SK-N-SH (cell line): Measurements from ENCODE around the gene NR1H4. TPM values are rescaled to one million over a fixed set of nuclear protein-coding genes. Genes with fewer than 3 reads are reported as not detected.

Experiments used
- CTCF ChIA-PET: fragments of 300-600, 350-600 bp; formaldehyde crosslinking; extraction: SDS; loops from one replicate; lab custom pipeline; 2021; lab: Yijun Ruan, JAX
- POLR2A ChIA-PET: fragments of 350-600 bp; sonication (Branson Sonifier 250); formaldehyde crosslinking; extraction: SDS; loops from one replicate; lab custom pipeline; 2020; ENCODE audit warnings: antibody characterized with exemption, inconsistent platforms; lab: Yijun Ruan, JAX
- DNase-seq: peaks from one replicate; pipeline ENCODE4 v3.0.0; 2012
- H2AFZ ChIP-seq: fragments of 200-600 bp; sonication (generic); 2 replicates; pipeline ENCODE4 v1.8.1; 2016; ENCODE audit warnings: antibody characterized with exemption, mild to moderate bottlenecking, low read depth
- H3F3A ChIP-seq: fragments of 200-600 bp; sonication (generic); replicated peaks from 2 replicates; pipeline ENCODE3; 2016; ENCODE audit warnings: antibody characterized with exemption, mild to moderate bottlenecking; ENCODE audit not compliant: insufficient read depth
- H3K27ac ChIP-seq, 2 experiments: fragments of 200-500 bp in 1 of 2; fragments of 200-600 bp in 1 of 2; sonication (Bioruptor generic) in 1 of 2; sonication (generic), shearing (Covaris generic) in 1 of 2; 2 replicates each; pipeline versions ENCODE4 v1.5.1 to v1.6.1; 2014 to 2016; ENCODE audit warnings: low read depth in 2 of 2, inconsistent platforms in 1 of 2, low read length in 1 of 2, mild to moderate bottlenecking in 1 of 2, mixed read lengths in 1 of 2
- H3K27me3 ChIP-seq: fragments of 200-600 bp; sonication (generic), shearing (Covaris generic); 2 replicates; pipeline ENCODE4 v1.6.1; 2016; ENCODE audit warnings: mixed run types; ENCODE audit not compliant: insufficient read depth
- H3K36me3 ChIP-seq, 2 experiments: fragments of 200-500 bp in 1 of 2; fragments of 200-600 bp in 1 of 2; sonication (Bioruptor generic) in 1 of 2; sonication (generic) in 1 of 2; replicated peaks in 1 of 2; 2 replicates each; pipeline versions ENCODE3 to v1.5.1; 2014 to 2016; ENCODE audit warnings: low read length in 1 of 2, mild to moderate bottlenecking in 1 of 2; ENCODE audit not compliant: insufficient read depth in 2 of 2, control insufficient read depth in 1 of 2
- H3K4me1 ChIP-seq, 2 experiments: fragments of 200-500 bp in 1 of 2; fragments of 200-600 bp in 1 of 2; sonication (Bioruptor generic) in 1 of 2; sonication (generic), shearing (Covaris generic) in 1 of 2; 2 replicates each; pipeline versions ENCODE4 v1.5.1 to v1.6.1; 2014 to 2016; ENCODE audit warnings: low read depth in 1 of 2, low read length in 1 of 2, mixed run types in 1 of 2; ENCODE audit not compliant: insufficient read depth in 2 of 2, control insufficient read depth in 1 of 2
- H3K4me2 ChIP-seq: fragments of 200-600 bp; sonication (generic), shearing (Covaris generic); 2 replicates; pipeline ENCODE4 v1.6.1; 2017; ENCODE audit warnings: mixed run types
- H3K4me3 ChIP-seq, 2 experiments: fragments of 200-500 bp in 1 of 2; fragments of 200-600 bp in 1 of 2; sonication (Bioruptor generic) in 1 of 2; sonication (generic), shearing (Covaris generic) in 1 of 2; 2 replicates each; pipeline versions ENCODE4 v1.5.1 to v1.8.1; 2014 to 2016; ENCODE audit warnings: low read depth in 2 of 2, inconsistent platforms in 1 of 2, low read length in 1 of 2, mild to moderate bottlenecking in 1 of 2, mixed read lengths in 1 of 2, moderate library complexity in 1 of 2
- H3K79me2 ChIP-seq: fragments of 200-600 bp; sonication (generic); 2 replicates; pipeline ENCODE4 v1.8.1; 2017; ENCODE audit warnings: mild to moderate bottlenecking; ENCODE audit not compliant: insufficient read depth
- H3K9ac ChIP-seq: fragments of 200-600 bp; sonication (generic); 2 replicates; pipeline ENCODE4 v1.6.1; 2017; ENCODE audit warnings: mixed run types
- H3K9me2 ChIP-seq: fragments of 200-600 bp; sonication (generic); 2 replicates; pipeline ENCODE4 v1.6.1; 2017; ENCODE audit warnings: mixed run types
- H3K9me3 ChIP-seq: fragments of 200-600 bp; sonication (generic); 2 replicates; pipeline ENCODE4 v1.6.1; 2017; ENCODE audit warnings: mixed run types, mild to moderate bottlenecking, moderate library complexity
- H4K20me1 ChIP-seq: fragments of 200-600 bp; sonication (generic); 2 replicates; pipeline ENCODE4 v1.6.1; 2017; ENCODE audit warnings: mild to moderate bottlenecking, mixed run types; ENCODE audit not compliant: insufficient read depth
- FOSL2 ChIP-seq: IDR thresholded peaks from 2 replicates; pipeline ENCODE4 v1.4.0; 2012; ENCODE audit warnings: low read depth, mild to moderate bottlenecking, moderate library complexity, borderline replicate concordance
- FOXJ3 ChIP-seq: sonication (generic); formaldehyde crosslinking; IDR thresholded peaks from 2 replicates; pipeline ENCODE4 v1.5.1; 2020; ENCODE audit warnings: mild to moderate bottlenecking, missing genetic modification reagents
- FOXM1 ChIP-seq: IDR thresholded peaks from 2 replicates; pipeline ENCODE4 v1.4.0; 2012; ENCODE audit warnings: low read depth, mild to moderate bottlenecking
- MEF2A ChIP-seq: IDR thresholded peaks from 2 replicates; pipeline ENCODE4 v1.4.0; 2012; ENCODE audit warnings: low read depth, borderline replicate concordance
- NRF1 ChIP-seq: IDR thresholded peaks from 2 replicates; pipeline ENCODE4 v1.6.1; 2012; ENCODE audit warnings: low read depth, mild to moderate bottlenecking, low read length
- SIN3A ChIP-seq: IDR thresholded peaks from 2 replicates; pipeline ENCODE4 v1.6.1; 2012; ENCODE audit warnings: low read depth, mild to moderate bottlenecking, low read length, moderate library complexity, borderline replicate concordance
- TAF1 ChIP-seq: IDR thresholded peaks from 2 replicates; pipeline ENCODE4 v1.6.1; 2012; ENCODE audit warnings: low read depth, mild to moderate bottlenecking, low read length, moderate library complexity, borderline replicate concordance
- TCF12 ChIP-seq: IDR thresholded peaks from 2 replicates; pipeline ENCODE4 v1.4.0; 2012
- USF2 ChIP-seq: fragments of 150-350 bp; IDR thresholded peaks from 2 replicates; pipeline ENCODE4 v1.6.1; 2017; ENCODE audit warnings: antibody characterized with exemption, low read length, low read depth, borderline replicate concordance
- ZBTB33 ChIP-seq: IDR thresholded peaks from 2 replicates; pipeline ENCODE4 v1.4.0; 2012; ENCODE audit warnings: low read depth, borderline replicate concordance
- WGBS: methylation state at CpG from one replicate; pipeline ENCODE4 v1.1.6; 2017; ENCODE audit warnings: low lambda C conversion rate; 5-methylcytosine and 5-hydroxymethylcytosine counted together
- polyA plus RNA-seq, 3 experiments: library from polyadenylated mRNA; depleted of rRNA; stranded (reverse); fragments of >200 nt; gene quantifications; 2 replicates each; pipeline ENCODE4 v1.2.3, GENCODE V29; 2012

Gene NR1H4
- polyA plus RNA-seq, 1 of the 3 experiments (the other 2 are of a cell fraction): not detected

- Histone ChIP-seq H3K4me2 (no peak overlapping the region), H3K79me2 (no peaks in the 10 kb centered on the region), H3K9me2 (no peaks in the 10 kb centered on the region), H4K20me1 (no peaks in the 10 kb centered on the region), H3K4me3 (no peak overlapping the region), H3K27me3 (no peaks in the 10 kb centered on the region; the same call in 1 of the 2 replicates), H3K36me3 (no peaks in the 10 kb centered on the region), H3K4me1 (no peaks in the 10 kb centered on the region), H3K27ac (no peak overlapping the region), H3K9ac (no peak overlapping the region), H3K9me3 (no peaks in the 10 kb centered on the region), H2AFZ (no peak overlapping the region), H3F3A (no peaks in the 10 kb centered on the region)
- CTCF ChIA-PET: interaction anchor here (1.0 kb wide), 1 partner anchor 14 kb away, joined by 3 read pairs; no protein-coding TSS in a partner anchor
- 47% methylated on average over 3 of the region's 3 CpGs for WGBS
- no peak for TF ChIP-seq FOXM1
- no peak for TF ChIP-seq NRF1
- TF ChIP-seq FOXJ3 (CRISPR knock-in tag): no peak
- TF ChIP-seq TAF1: no peak
- no peak for TF ChIP-seq MEF2A
- POLR2A ChIA-PET: no interaction called here
- no peak for DNase-seq
Measured at GRCh38 chr12:100489251-100489820, 15.7 kb downstream of the NR1H4 start.

GRCh38 chr12:100490056-100490455 is 16.4 kb downstream of the NR1H4 start:
- POLR2A ChIA-PET: no interaction called here
- CTCF ChIA-PET: no interaction called here
- Histone ChIP-seq H3K4me3 (no peak overlapping the region), H3K27ac (no peak overlapping the region), H2AFZ (no peak overlapping the region), H3K9me2 (no peaks in the 10 kb centered on the region), H4K20me1 (no peaks in the 10 kb centered on the region), H3K79me2 (no peaks in the 10 kb centered on the region), H3K27me3 (no peaks in the 10 kb centered on the region; the same call in 1 of the 2 replicates), H3K36me3 (no peaks in the 10 kb centered on the region), H3F3A (no peaks in the 10 kb centered on the region), H3K9ac (no peak overlapping the region), H3K4me2 (no peak overlapping the region), H3K9me3 (no peaks in the 10 kb centered on the region), H3K4me1 (no peaks in the 10 kb centered on the region)
- WGBS: 21% methylated on average over 1 of the region's 1 CpG
- no peak for TF ChIP-seq TAF1
- no peak for TF ChIP-seq TCF12
- DNase-seq: no peak

GRCh38 chr12:100491104-100491503 is 17.4 kb downstream of the NR1H4 start:
- H2AFZ ChIP-seq: no peak overlapping the region
- no peaks in the 10 kb centered on the region for H3F3A ChIP-seq
- H4K20me1 ChIP-seq: no peaks in the 10 kb centered on the region
- H3K27ac ChIP-seq: no peak overlapping the region
- TF ChIP-seq SIN3A (no peak), FOSL2 (no peak), ZBTB33 (no peak), TAF1 (no peak), FOXM1 (no peak), USF2 (no peak)
- H3K4me3 ChIP-seq: no peak overlapping the region
- H3K27me3 ChIP-seq: no peaks in the 10 kb centered on the region; the same call in 1 of the 2 replicates
- no peak overlapping the region for H3K9ac ChIP-seq
- H3K9me2 ChIP-seq: no peaks in the 10 kb centered on the region
- H3K4me2 ChIP-seq: no peak overlapping the region
- no peaks in the 10 kb centered on the region for H3K4me1 ChIP-seq
- H3K36me3 ChIP-seq: no peaks in the 10 kb centered on the region
- ChIA-PET POLR2A (no interaction called here), CTCF (no interaction called here)
- DNase-seq: no peak
- WGBS: 33% methylated on average over 4 of the region's 4 CpGs
- H3K79me2 ChIP-seq: no peaks in the 10 kb centered on the region
- H3K9me3 ChIP-seq: no peaks in the 10 kb centered on the region
